Activated CD4-positive, alpha-beta memory T cell treated with anti-CD3 and anti-CD28 coated beads for 36 hours (primary cell): Measurements from ENCODE around the gene ALDH1A3. TPM values are rescaled to one million over a fixed set of nuclear protein-coding genes. Genes with fewer than 3 reads are reported as not detected.

Source experiments
- CTCF ChIA-PET: fragments of 350-600 bp; sonication (Branson Sonifier 250); formaldehyde crosslinking; loops from one replicate; lab custom pipeline; 2021; ENCODE audit warnings: antibody characterized with exemption, inconsistent platforms; lab: Charles Lee
- POLR2A ChIA-PET: fragments of 350-600 bp; sonication (Branson Sonifier 250); formaldehyde crosslinking; loops from one replicate; lab custom pipeline; 2021; ENCODE audit warnings: antibody characterized with exemption; lab: Charles Lee
- DNase-seq: peaks from one replicate; pipeline ENCODE4 v3.0.0-alpha.2; 2020
- H3K27ac Mint-ChIP-seq: one replicate; pipeline ENCODE4 v1.8.0; 2021; ENCODE audit warnings: mixed read lengths
- H3K27me3 Mint-ChIP-seq: one replicate; pipeline ENCODE4 v1.8.0; 2021; ENCODE audit warnings: mixed read lengths
- H3K36me3 Mint-ChIP-seq: one replicate; pipeline ENCODE4 v1.8.0; 2021; ENCODE audit warnings: mixed read lengths
- H3K4me1 Mint-ChIP-seq: one replicate; pipeline ENCODE4 v1.8.0; 2021; ENCODE audit warnings: low read depth, mixed read lengths
- H3K4me3 Mint-ChIP-seq: one replicate; pipeline ENCODE4 v1.8.0; 2021; ENCODE audit warnings: mild to moderate bottlenecking, mixed read lengths
- H3K9me3 Mint-ChIP-seq: one replicate; pipeline ENCODE4 v1.8.0; 2021; ENCODE audit warnings: mixed read lengths
- intact Hi-C: fragments of 100-400 bp; cut with micrococcal nuclease; formaldehyde crosslinking; loops from one replicate; pipeline ENCODE4 v1.15.1; 2023
- total RNA-seq, 2 experiments: library from RNA; stranded (reverse); gene quantifications; one replicate each; pipeline ENCODE4 v1.2.3, GENCODE V29; 2021

ALDH1A3 gene
- total RNA-seq, 2 experiments from 2014 or later, result not detected

DNA sequence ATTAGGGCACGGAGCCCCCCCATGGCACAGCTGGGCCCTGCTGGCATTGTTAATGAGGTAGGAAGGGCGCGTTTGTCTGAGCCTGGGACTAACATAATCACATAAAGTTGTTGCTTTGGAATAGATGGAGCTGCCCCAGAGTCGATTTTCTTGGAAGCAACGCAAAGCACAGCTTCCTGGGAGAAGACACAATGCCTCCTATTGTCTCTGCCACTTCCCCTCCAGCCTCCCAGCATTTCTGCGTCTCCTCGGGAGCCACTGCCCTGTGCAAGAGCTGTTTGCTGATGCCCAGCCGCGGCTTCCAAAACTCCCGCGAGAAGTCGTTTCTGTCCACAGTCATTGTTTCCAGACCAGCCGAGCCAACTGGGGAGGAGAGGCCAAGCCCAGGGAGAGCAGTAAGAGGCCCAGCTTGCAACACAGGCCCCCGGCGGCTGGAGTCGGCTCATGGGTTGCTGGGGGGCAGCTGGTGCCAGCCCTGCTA lies 18.1 kb upstream of the ALDH1A3 start:
- no peak overlapping the region for H3K27ac Mint-ChIP-seq
- no peak overlapping the region for H3K4me3 Mint-ChIP-seq
- H3K4me1 Mint-ChIP-seq, result no peaks in the 10 kb centered on the region
- CTCF ChIA-PET, result interaction anchor here (0.6 kb wide), 1 partner anchor 122 kb away, joined by 3 read pairs; no protein-coding TSS in a partner anchor
- H3K9me3 Mint-ChIP-seq, result peaks cover 5% of the 10 kb centered on the region
- DNase-seq, result no peak
- H3K36me3 Mint-ChIP-seq, result peaks cover 2% of the 10 kb centered on the region
- POLR2A ChIA-PET, result no interaction called here
- peaks cover 11% of the 10 kb centered on the region for H3K27me3 Mint-ChIP-seq
- intact Hi-C loops, result no loop called here

DNA sequence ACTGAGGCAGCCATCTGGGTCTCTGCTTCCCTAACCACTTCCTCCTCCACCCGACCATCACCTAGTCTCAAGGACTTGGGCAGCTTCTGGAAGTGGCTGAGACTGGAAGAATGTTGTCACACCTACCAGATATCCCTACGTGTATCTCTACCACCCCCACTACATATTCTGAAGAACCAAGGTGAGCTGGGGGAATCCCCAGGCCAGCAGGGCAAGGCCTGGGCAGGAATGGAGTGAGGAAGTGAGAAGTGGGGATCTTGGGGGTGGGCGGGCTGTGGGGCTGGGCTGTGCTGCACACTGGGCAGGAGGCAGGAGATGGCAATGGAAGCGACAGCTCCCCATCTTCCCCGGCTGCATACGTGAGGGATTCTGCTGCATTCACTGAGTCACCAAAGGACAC lies 17.5 kb upstream of the ALDH1A3 start:
- ChIA-PET CTCF (no interaction called here), POLR2A (no interaction called here)
- DNase-seq, result no peak
- intact Hi-C loops, result no loop called here
- Mint-ChIP-seq H3K36me3 (peaks cover 2% of the 10 kb centered on the region), H3K4me3 (no peak overlapping the region), H3K9me3 (peaks cover 5% of the 10 kb centered on the region), H3K27me3 (peaks cover 9% of the 10 kb centered on the region), H3K4me1 (no peaks in the 10 kb centered on the region), H3K27ac (no peak overlapping the region)

DNA sequence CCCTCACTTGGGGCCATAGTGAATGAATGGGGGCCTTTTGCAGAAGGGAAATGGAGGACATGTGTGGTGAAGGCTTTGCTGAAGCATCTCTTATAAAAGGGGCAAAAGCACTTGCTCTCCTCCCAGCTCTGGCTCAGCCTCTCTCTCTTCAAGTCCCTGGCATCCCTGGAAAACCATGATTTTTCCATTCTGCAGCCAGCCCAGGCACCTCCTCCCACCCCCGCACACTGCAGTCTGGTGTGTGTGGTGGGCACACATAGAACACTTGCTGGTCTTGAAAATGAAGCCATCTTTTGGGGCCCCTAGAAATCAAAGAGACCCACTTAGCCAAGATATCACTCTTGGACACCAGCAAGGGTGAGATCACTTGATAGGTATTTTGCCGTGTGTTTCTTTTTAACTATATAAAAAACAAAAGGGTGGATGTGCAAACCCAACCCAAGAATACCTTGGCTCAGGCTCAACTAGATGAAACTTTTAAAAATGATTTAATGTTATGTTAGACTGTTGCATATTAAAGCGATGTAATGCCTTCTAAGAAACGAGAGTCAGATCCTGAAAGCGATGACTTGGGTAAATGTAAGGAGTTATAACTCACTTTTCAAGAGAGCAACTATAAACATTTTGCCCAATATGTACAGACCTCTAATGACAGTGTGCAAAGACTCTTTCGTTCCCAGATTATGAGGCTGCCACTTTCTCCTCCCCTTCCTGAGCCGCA lies 16.4 kb upstream of the ALDH1A3 start:
- no peak for DNase-seq

DNA sequence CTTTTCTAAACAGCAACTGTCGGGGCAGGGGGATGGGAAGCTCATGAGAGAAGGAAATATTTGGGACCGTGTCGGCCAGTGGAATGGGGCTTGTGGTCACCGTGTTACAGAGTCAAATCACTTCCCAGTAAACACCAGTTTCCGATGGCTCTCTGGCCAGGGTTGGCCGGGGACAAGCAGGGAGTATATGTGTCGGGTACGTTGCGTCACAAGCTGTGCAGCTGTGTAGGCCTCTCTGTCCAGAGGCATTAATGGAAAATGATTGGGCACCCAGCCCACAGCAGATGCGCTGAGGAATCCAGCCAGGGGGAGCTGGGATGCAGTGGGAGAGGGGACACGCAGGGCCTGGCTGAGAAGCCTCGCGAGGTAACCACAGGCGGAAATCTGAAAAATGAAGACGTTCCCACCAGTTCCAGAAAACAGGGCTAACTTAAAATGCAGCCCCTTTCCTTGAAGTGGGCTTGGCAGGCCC lies 15.8 kb upstream of the ALDH1A3 start:
- POLR2A ChIA-PET, result no interaction called here
- intact Hi-C loops, result no loop called here
- DNase-seq, result no peak
- Mint-ChIP-seq H3K9me3 (peaks cover 5% of the 10 kb centered on the region), H3K27ac (no peak overlapping the region), H3K27me3 (peaks cover 7% of the 10 kb centered on the region), H3K4me3 (no peak overlapping the region), H3K36me3 (peaks cover 2% of the 10 kb centered on the region), H3K4me1 (no peaks in the 10 kb centered on the region)
- CTCF ChIA-PET, result interaction anchor here (0.9 kb wide), 1 partner anchor 9 kb away, joined by 4 read pairs; no protein-coding TSS in a partner anchor

More for the DNA sequence above, 16.4 kb upstream of the ALDH1A3 start:
- Mint-ChIP-seq H3K4me1 (no peaks in the 10 kb centered on the region), H3K27ac (no peak overlapping the region), H3K36me3 (peaks cover 2% of the 10 kb centered on the region), H3K9me3 (peaks cover 5% of the 10 kb centered on the region), H3K4me3 (no peak overlapping the region), H3K27me3 (peaks cover 9% of the 10 kb centered on the region)
- ChIA-PET CTCF (interaction anchor here (0.9 kb wide), 1 partner anchor 10 kb away, joined by 4 read pairs; no protein-coding TSS in a partner anchor), POLR2A (no interaction called here)
- intact Hi-C loops, result no loop called here

DNA sequence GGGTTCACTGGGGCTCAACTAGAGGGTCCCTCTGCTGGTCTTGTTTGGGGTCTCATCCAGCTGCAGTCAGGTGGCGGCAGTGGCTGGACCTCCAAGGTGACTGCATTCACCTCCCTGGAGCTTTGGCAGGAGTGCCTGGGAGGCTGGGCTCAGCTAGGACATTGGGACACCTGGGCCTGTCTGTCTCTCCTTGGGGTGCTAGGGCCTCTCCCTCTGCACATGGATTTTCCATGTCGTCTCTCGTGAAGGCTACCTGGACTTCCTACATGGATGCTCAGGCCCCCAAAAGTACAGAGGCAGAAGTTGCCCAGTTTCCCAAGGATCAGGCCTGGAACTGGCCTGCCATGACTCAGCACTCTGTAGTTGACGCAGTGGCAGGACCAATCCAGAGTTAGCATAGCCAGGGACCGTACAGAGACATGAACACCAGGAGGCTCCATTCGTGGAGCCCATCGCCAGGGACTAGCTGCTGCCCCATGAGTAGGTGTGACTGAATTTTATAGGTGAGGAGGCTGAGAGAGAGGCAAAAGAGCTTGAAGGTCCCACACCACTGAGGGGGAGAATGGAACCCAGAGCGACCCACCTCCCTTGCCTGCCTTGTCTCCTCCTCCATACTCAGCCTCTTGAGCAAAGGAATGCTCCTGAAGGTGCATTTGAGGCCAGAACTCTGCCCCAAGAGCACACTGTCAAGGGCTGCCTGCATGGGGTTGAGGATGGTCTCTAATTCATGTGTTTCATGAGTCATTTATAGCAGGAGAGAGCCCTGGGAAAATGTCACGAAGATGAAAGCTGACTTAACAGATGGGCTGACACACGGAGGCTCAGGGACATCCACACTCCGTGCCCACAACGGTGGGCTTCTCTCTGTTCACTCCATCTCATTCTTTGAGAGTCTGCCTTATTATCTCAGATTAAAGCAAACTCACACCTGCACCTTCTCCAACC lies 13.0 kb upstream of the ALDH1A3 start:
- no peak for DNase-seq
- Mint-ChIP-seq H3K27ac (no peak overlapping the region), H3K4me1 (no peaks in the 10 kb centered on the region), H3K36me3 (no peaks in the 10 kb centered on the region), H3K9me3 (peaks cover 7% of the 10 kb centered on the region), H3K27me3 (peaks cover 10% of the 10 kb centered on the region), H3K4me3 (no peak overlapping the region)
- ChIA-PET CTCF (interaction anchor here (0.5 to 1.2 kb wide), 2 partner anchors 16 to 141 kb away, joined by 3 read pairs; no protein-coding TSS in a partner anchor), POLR2A (no interaction called here)
- intact Hi-C loops, result no loop called here

DNA sequence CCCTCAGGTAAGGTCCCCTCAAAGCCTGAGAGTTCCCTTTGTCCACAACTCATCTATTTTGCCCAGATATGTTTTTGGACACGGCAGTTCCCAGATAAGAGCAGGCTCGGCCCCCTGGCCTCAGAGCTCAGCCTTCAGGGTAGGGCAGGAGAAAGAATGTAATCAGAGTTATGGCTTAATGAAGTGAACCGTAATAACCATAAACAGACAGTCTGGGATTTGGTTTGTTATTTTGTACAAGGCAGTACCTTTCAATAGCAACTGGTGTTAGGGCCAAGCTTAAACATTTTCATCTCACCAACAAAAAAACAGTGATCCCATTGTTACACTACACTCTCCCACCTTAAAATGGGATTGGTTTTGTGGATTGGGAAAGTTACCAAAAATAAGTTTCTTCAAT lies 12.2 kb upstream of the ALDH1A3 start:
- no peak for DNase-seq
- Mint-ChIP-seq H3K4me3 (no peak overlapping the region), H3K27me3 (peaks cover 10% of the 10 kb centered on the region), H3K36me3 (no peaks in the 10 kb centered on the region), H3K27ac (no peak overlapping the region), H3K9me3 (peaks cover 7% of the 10 kb centered on the region), H3K4me1 (no peaks in the 10 kb centered on the region)
- ChIA-PET CTCF (interaction anchor here (1.2 kb wide), 1 partner anchor 140 kb away, joined by 3 read pairs; no protein-coding TSS in a partner anchor), POLR2A (no interaction called here)
- intact Hi-C loops, result no loop called here

DNA sequence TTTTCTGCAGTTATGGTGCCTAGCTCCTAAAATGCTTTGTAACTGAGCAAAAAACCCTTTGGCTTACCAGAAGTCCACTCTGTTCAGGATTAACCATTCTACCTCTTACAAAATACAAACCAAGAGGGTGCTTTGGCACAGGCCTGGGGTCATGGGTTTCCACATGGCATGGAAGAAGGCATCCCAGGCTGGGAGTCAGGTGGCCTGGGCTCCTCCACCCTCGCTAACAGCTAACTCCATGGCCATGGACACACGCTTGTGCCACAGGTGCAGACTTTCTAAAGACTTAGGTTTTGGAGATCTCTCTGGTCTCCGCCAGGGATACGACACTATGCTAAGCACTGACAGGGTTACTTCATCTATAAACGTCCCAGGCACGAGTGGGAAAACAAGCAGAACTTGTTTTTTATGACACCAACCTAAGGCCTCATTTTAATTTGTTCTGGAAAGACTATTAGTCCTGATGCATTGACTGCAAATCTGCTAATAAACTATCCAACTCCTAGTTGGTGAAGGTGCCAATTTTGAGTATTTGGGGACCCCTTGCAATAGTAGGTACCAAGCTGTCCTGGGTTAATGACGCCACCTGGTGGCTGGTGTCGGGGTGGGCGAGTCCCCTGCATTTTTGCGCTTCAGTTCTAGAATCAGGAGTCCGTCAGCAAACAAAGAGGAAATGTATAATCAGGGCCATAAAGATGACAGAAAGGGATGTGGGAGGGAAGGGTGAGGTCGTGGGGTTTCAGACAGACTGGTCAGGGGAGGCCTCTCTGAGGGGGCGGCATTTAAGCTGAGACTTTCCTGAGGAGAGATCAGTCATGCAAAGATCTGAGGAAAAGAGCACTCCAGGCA lies 10.3 kb upstream of the ALDH1A3 start:
- Mint-ChIP-seq H3K4me3 (no peak overlapping the region), H3K4me1 (no peaks in the 10 kb centered on the region), H3K36me3 (no peaks in the 10 kb centered on the region), H3K27ac (no peak overlapping the region), H3K27me3 (peaks cover 8% of the 10 kb centered on the region), H3K9me3 (peaks cover 7% of the 10 kb centered on the region)
- POLR2A ChIA-PET, result no interaction called here
- peak; percentile 32 for DNase-seq
- CTCF ChIA-PET, result interaction anchor here (0.8 to 1.8 kb wide), 4 partner anchors 9 to 242 kb away, joined by 3 to 7 read pairs (median 4); no protein-coding TSS in a partner anchor
- intact Hi-C loops, result no loop called here

DNA sequence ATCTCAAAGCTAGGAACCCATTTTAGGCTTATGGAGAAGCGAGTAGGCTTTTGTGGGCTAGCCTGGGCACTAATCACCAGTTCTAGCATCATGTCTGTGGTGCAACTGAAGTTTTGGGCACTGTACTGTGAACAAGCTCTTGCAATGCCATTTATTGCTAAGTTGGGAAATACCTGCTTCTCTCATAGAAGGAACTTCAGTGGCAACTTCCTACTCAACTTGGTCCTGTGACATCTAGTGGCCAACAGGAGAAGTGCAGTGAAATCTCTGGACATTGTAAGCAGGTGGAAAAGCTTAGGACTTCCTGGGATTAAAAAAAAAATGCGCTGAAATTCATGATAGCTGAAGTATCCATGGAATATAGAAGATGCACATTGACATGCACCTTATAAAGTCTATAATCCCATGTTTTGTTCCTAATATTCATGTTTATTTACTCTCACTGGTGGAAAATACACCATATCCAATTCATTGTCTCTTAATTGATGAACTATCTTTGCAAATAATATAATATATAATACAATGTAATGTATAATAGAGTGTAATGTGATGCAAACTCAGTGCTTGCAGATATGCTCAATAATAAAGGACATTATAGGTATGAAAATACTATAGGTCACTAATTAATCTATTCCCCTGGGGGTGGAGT lies 6.5 kb upstream of the ALDH1A3 start:
- DNase-seq, result peak; percentile 58
- H3K27me3 Mint-ChIP-seq, result peaks cover 23% of the 10 kb centered on the region
- CTCF ChIA-PET, result interaction anchor here (0.6 to 3.3 kb wide), 28 partner anchors 9 to 542 kb away, joined by 3 to 23 read pairs (median 4); no protein-coding TSS in a partner anchor
- H3K9me3 Mint-ChIP-seq, result peaks cover 7% of the 10 kb centered on the region
- no peak overlapping the region for H3K4me3 Mint-ChIP-seq
- no peaks in the 10 kb centered on the region for H3K4me1 Mint-ChIP-seq
- POLR2A ChIA-PET, result no interaction called here
- intact Hi-C loops, result loop anchor here (1.0 kb wide), 3 partner anchors 134 to 523 kb away; no protein-coding TSS in a partner anchor
- H3K27ac Mint-ChIP-seq, result no peak overlapping the region
- H3K36me3 Mint-ChIP-seq, result no peaks in the 10 kb centered on the region

DNA sequence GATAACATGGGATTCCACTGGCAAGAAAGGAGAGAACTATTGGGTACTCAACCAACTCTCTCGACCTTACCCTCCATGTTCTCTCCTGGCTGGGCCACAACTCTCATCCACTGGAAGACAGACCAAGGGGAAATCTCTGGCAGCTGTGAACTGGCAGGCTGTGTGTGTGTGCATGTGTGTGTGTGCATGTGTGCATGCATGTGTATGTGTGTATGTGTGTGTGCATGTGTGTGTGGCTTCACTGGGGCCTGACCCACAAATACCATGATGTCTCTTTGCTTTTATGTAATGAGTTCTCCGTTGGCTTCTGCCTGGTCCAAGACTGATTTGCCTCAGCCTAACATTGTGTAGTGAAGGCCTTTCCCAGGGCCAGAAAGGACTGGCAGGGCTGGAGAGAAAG lies 4.1 kb upstream of the ALDH1A3 start:
- ChIA-PET CTCF (interaction anchor here (0.8 to 1.6 kb wide), 3 partner anchors 31 to 225 kb away, joined by 3 to 5 read pairs (median 4); no protein-coding TSS in a partner anchor), POLR2A (no interaction called here)
- no peaks in the 10 kb centered on the region for H3K9me3 Mint-ChIP-seq
- intact Hi-C loops, result no loop called here
- peaks cover 8% of the 10 kb centered on the region for H3K4me1 Mint-ChIP-seq
- no peaks in the 10 kb centered on the region for H3K36me3 Mint-ChIP-seq
- no peak overlapping the region for H3K4me3 Mint-ChIP-seq
- DNase-seq, result no peak
- peaks cover 29% of the 10 kb centered on the region for H3K27me3 Mint-ChIP-seq
- no peak overlapping the region for H3K27ac Mint-ChIP-seq

DNA sequence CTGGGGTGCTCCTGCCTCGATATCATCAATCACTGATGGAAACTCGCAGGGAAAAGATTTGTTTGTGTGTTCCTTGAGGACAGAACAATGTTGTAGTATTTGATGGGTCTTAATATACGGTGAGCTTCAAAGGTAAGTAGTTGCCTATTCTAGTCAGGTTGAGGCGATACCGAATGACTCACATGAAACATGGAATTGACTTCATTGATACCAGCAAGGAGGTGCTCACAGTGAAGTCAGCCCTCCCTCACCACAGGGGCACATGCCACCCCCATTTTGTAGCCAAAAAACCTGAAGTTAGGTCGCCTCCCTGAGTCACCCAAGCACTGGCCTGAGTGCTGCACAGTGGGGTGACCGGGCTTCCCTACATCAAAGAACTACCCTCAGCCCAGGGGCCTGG lies 3.7 kb upstream of the ALDH1A3 start:
- intact Hi-C loops, result no loop called here
- POLR2A ChIA-PET, result no interaction called here
- Mint-ChIP-seq H3K27me3 (peaks cover 34% of the 10 kb centered on the region), H3K9me3 (no peaks in the 10 kb centered on the region), H3K4me3 (no peak overlapping the region), H3K27ac (no peak overlapping the region), H3K36me3 (no peaks in the 10 kb centered on the region), H3K4me1 (peaks cover 9% of the 10 kb centered on the region)
- no peak for DNase-seq
- CTCF ChIA-PET, result interaction anchor here (1.6 kb wide), 2 partner anchors 30 to 57 kb away, joined by 3 to 4 read pairs; no protein-coding TSS in a partner anchor
